Keratinocyte (primary cell): ENCODE results near the gene PM20D1. TPM values are rescaled to one million over a fixed set of nuclear protein-coding genes. Genes with fewer than 3 reads are reported as not detected.
"Not testable (repeated sequence)": the region's sequence is repeated elsewhere in the genome, so short reads cannot be mapped to it uniquely, and the experiment has no call there.

ENCODE experiments used
- DNase-seq: peaks from one replicate; pipeline ENCODE4 v3.0.0-alpha.2; 2011; ENCODE audit warnings: low read depth, missing footprints, low spot score
- FAIRE-seq: peaks from 2 replicates; lab custom pipeline; 2011; peaks lifted over from hg19 to GRCh38; lab: Jason Lieb, UNC
- H2AFZ ChIP-seq: 2 replicates; pipeline ENCODE4 v1.6.0; 2012; ENCODE audit warnings: low read length, control low read depth, inconsistent platforms; ENCODE audit not compliant: control insufficient read depth
- H3K27ac ChIP-seq: 2 replicates; pipeline ENCODE4 v1.5.1; 2011; ENCODE audit warnings: low read length; ENCODE audit not compliant: control insufficient read depth, insufficient read depth
- H3K27me3 ChIP-seq: 3 replicates; pipeline ENCODE4 v1.6.0; 2011; ENCODE audit warnings: low read length; ENCODE audit not compliant: control insufficient read depth, insufficient read depth; ENCODE audit errors: extremely low read depth
- H3K36me3 ChIP-seq, 2 experiments: 2 replicates in 1 of 2; 3 replicates in 1 of 2; pipeline ENCODE4 v1.5.1; 2011; ENCODE audit warnings: low read length in 2 of 2, mild to moderate bottlenecking in 1 of 2; ENCODE audit not compliant: control insufficient read depth in 2 of 2, insufficient read depth in 2 of 2; ENCODE audit errors: extremely low read depth in 1 of 2
- H3K4me1 ChIP-seq: 3 replicates; pipeline ENCODE4 v1.5.1; 2011; ENCODE audit warnings: low read length; ENCODE audit not compliant: control insufficient read depth, insufficient read depth; ENCODE audit errors: extremely low read depth
- H3K4me2 ChIP-seq: 3 replicates; pipeline ENCODE4 v1.6.0; 2011; ENCODE audit warnings: low read depth, low read length; ENCODE audit not compliant: control insufficient read depth, insufficient read depth; ENCODE audit errors: extremely low read depth
- H3K4me3 ChIP-seq, 3 experiments: fragments of 200-600 bp in 1 of 3; sonication (generic) in 1 of 3; 2 replicates in 2 of 3; 3 replicates in 1 of 3; pipeline ENCODE4 v1.5.1; 2011 to 2016; ENCODE audit warnings: low read length in 3 of 3, mild to moderate bottlenecking in 3 of 3, control low read depth in 2 of 3, inconsistent platforms in 1 of 3, low read depth in 1 of 3, mixed read lengths in 1 of 3, mixed run types in 1 of 3, moderate library complexity in 1 of 3; ENCODE audit not compliant: control insufficient read depth in 2 of 3, insufficient read depth in 2 of 3; ENCODE audit errors: extremely low read depth in 1 of 3
- H3K79me2 ChIP-seq: 2 replicates; pipeline ENCODE4 v1.6.0; 2012; ENCODE audit warnings: low read length; ENCODE audit not compliant: control insufficient read depth, insufficient read depth
- H3K9ac ChIP-seq: 3 replicates; pipeline ENCODE4 v1.6.0; 2011; ENCODE audit warnings: low read length; ENCODE audit not compliant: control insufficient read depth, insufficient read depth; ENCODE audit errors: extremely low read depth
- H3K9me1 ChIP-seq: 3 replicates; pipeline ENCODE4 v1.6.0; 2011; ENCODE audit warnings: low read length; ENCODE audit not compliant: control insufficient read depth, insufficient read depth; ENCODE audit errors: extremely low read depth
- H3K9me3 ChIP-seq: 2 replicates; pipeline ENCODE4 v1.5.1; 2012; ENCODE audit warnings: low read depth, low read length; ENCODE audit not compliant: control insufficient read depth
- H4K20me1 ChIP-seq: 3 replicates; pipeline ENCODE4 v1.6.0; 2011; ENCODE audit warnings: low read length; ENCODE audit not compliant: control insufficient read depth, insufficient read depth; ENCODE audit errors: extremely low read depth
- CTCF ChIP-seq, 3 experiments: IDR thresholded peaks in 1 of 3; conservative IDR thresholded peaks in 1 of 3; optimal IDR thresholded peaks in 1 of 3; 2 replicates in 2 of 3; 3 replicates in 1 of 3; pipeline versions ENCODE3 to v1.5.1; 2011; ENCODE audit warnings: low read length in 3 of 3, mild to moderate bottlenecking in 3 of 3, moderate library complexity in 2 of 3, control low read depth in 1 of 3, inconsistent platforms in 1 of 3; ENCODE audit not compliant: insufficient read depth in 2 of 3; ENCODE audit errors: extremely low read depth in 1 of 3
- EZH2 ChIP-seq: IDR thresholded peaks from one replicate; pipeline ENCODE4 v1.6.1; 2012; ENCODE audit warnings: inconsistent platforms, mild to moderate bottlenecking, low read length, moderate library complexity
- dilution Hi-C: fragments of 300-500 bp; cut with MboI; formaldehyde crosslinking; loops from one replicate; pipeline ENCODE4 v1.7.0; 2020; ENCODE audit warnings: low sequenced_read_pairs; ENCODE audit not compliant: extremely low pct_ligation_motif_present
- polyA plus RNA-seq, 5 experiments: library from polyadenylated mRNA; depleted of rRNA in 3 of 5; stranded (reverse) in 3 of 5; stranded (forward) in 1 of 5; unstranded in 1 of 5; fragments of >200 nt; gene quantifications; 1 replicate in 1 of 5; 2 replicates in 3 of 5; 3 replicates in 1 of 5; pipeline versions ENCODE4 v1.2.1 to v1.2.3, GENCODE V29; 2011 to 2012; ENCODE audit warnings: missing spikeins in 2 of 5, low read depth in 1 of 5, low replicate concordance in 1 of 5

The PM20D1 gene
- polyA plus RNA-seq, 1 donor (not counting 4 experiments of a cell fraction or from before 2014, with no cell fraction given): 0.05 TPM

DNA sequence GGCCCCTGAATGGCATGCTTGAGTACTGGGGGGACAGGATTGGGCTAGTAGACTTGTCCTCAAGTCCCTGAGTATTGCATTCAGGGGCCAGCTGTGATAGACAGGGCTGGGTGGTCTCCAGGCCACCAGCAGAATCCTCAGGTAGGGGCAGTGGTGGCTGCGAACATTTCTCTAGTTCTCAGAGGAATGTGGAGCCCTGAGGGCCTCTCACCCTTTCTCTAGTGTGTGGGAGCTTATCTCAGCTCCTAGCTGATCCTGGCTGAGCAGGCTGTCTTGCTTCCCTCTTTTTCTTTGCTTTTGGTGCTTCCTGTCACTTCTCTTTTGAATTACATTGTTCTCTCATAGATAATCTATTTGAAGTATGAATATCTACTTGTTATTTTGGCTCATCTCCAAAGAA, 30.0 kb upstream of the PM20D1 start:
- Histone ChIP-seq H3K27me3 (peaks cover 3% of the 10 kb centered on the region), H3K36me3 (no peaks in the 10 kb centered on the region), H3K27ac (no peak overlapping the region), H3K9me3 (no peaks in the 10 kb centered on the region), H4K20me1 (no peaks in the 10 kb centered on the region), H3K9me1 (no peaks in the 10 kb centered on the region), H3K4me1 (no peaks in the 10 kb centered on the region), H3K79me2 (no peaks in the 10 kb centered on the region), H3K4me3 (no peak overlapping the region), H2AFZ (no peak overlapping the region), H3K9ac (no peak overlapping the region), H3K4me2 (no peak overlapping the region)
- dilution Hi-C loops: no loop called here
- FAIRE-seq: no peak
- TF ChIP-seq CTCF (optimal IDR thresholded peaks at IDR 0.05 in 1 of 3, IDR thresholded peaks at IDR 0.05 in 1 of 3, conservative IDR thresholded peaks at IDR 0.05 in 1 of 3; ENCODE audit: extremely low read depth in 1 of 3, insufficient read depth in 2 of 3, low read length in 3 of 3) (no peak), EZH2 (no peak)
- no peak for DNase-seq

- FAIRE-seq (no peak), DNase-seq (no peak)
- H3K9me3 ChIP-seq: no peaks in the 10 kb centered on the region
- H3K79me2 ChIP-seq: no peaks in the 10 kb centered on the region
- no peak overlapping the region for H3K4me3 ChIP-seq
- peaks cover 3% of the 10 kb centered on the region for H3K27me3 ChIP-seq
- no peak overlapping the region for H3K9ac ChIP-seq
- no peaks in the 10 kb centered on the region for H4K20me1 ChIP-seq
- TF ChIP-seq CTCF (optimal IDR thresholded peaks at IDR 0.05 in 1 of 3, IDR thresholded peaks at IDR 0.05 in 1 of 3, conservative IDR thresholded peaks at IDR 0.05 in 1 of 3; ENCODE audit: extremely low read depth in 1 of 3, insufficient read depth in 2 of 3, low read length in 3 of 3): no peak
- no peak for TF ChIP-seq EZH2
- H3K27ac ChIP-seq: no peak overlapping the region
- dilution Hi-C loops: no loop called here
- no peaks in the 10 kb centered on the region for H3K9me1 ChIP-seq
- no peaks in the 10 kb centered on the region for H3K36me3 ChIP-seq
- H2AFZ ChIP-seq: no peak overlapping the region
- H3K4me2 ChIP-seq: no peak overlapping the region
- H3K4me1 ChIP-seq: no peaks in the 10 kb centered on the region
These were observed 28.1 kb upstream of the PM20D1 start for GRCh38 chr1:205878026-205878425.

DNA sequence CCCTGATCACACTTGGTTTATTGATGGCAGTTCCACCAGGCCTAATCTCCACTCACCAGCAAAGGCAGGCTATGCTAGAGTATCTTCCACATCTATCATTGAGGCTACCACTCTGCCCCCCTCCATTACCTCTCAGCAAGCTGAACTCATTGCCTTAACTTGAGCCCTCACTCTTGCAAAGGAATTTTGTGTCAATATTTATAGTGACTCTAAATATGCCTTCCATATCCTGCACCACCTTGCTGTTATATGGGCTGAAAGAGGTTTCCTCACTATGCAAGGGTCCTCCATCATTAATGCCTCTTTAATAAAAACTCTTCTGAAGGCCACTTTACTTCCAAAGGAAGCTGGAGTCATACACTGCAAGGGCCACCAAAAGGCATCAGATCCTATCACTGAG, 23.2 kb upstream of the PM20D1 start:
- H3K9ac ChIP-seq, H3K4me3 ChIP-seq, H2AFZ ChIP-seq, H3K4me1 ChIP-seq, FAIRE-seq, H3K36me3 ChIP-seq, H3K4me2 ChIP-seq, H3K79me2 ChIP-seq, H3K9me3 ChIP-seq, H3K27me3 ChIP-seq, DNase-seq, dilution Hi-C loops, H4K20me1 ChIP-seq, H3K9me1 ChIP-seq, H3K27ac ChIP-seq: not testable (repeated sequence)
